GM15510 (cell line): ENCODE measurements around the gene UPF1.

Experiments
- POLR2A ChIP-seq: IDR thresholded peaks from 3 replicates; pipeline ENCODE4 v1.6.1; 2011; ENCODE audit warnings: borderline replicate concordance; ENCODE audit not compliant: insufficient read length; ENCODE audit errors: extremely low read depth

The UPF1 gene

DNA sequence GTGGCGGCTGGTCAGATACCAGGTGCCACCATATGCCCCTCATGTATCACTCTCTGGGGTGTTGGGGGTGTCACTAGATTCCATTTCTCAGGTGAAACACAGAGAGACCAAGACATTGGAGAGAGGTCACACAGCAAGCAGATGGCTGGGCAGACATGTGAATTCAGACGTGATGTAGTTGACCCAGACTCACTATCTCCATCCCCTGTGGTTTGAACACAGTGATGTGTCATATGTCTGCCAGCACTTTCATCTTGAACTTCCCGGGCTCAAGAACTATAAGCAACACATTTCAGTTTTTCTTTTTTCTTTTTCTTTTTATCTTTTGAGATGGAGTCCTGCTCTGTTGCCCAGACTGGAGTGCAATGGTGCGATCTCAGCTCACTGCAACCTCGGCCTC, 16.1 kb upstream of the UPF1 start:
- TF ChIP-seq POLR2A, result no peak

DNA sequence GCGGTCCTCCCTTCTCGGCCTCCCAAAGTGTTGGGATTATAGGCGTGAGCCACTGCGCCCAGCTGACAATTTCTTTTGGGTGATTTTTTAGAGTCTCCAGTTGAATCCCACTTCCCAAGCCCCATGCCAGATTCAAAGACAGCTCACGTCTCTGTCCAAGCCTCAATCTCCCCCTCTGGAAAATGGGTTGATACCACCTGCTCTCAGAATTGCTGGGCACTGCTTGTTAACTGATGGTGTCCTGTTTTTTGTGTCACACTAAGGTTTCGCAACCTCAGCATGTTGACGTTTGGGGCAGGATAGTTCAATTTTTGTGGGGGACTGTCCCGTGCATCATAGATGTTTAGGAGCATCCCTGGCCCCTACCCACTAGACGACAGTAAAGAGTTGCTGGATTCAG, 14.2 kb upstream of the UPF1 start:
- TF ChIP-seq POLR2A, result no peak

DNA sequence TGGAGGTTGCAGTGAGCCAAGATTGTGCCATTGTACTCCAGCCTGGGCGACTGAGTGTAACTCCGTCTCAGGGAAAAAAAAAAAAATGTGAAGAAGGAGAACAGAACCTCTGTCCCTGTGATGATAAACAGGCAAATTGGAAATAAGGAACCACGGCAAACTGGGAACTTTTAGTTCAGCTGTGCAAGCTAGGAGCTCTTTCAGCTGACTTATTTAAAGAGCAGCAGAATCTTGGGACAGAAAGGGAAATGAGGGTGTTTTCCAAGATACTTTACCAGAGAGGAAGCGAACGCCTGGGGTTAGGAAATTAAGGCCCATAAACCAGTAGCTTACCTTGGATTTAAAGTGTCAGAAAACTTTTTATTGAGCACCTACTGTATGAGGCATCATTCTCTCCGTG, 3.0 kb upstream of the UPF1 start:
- no peak for TF ChIP-seq POLR2A

DNA sequence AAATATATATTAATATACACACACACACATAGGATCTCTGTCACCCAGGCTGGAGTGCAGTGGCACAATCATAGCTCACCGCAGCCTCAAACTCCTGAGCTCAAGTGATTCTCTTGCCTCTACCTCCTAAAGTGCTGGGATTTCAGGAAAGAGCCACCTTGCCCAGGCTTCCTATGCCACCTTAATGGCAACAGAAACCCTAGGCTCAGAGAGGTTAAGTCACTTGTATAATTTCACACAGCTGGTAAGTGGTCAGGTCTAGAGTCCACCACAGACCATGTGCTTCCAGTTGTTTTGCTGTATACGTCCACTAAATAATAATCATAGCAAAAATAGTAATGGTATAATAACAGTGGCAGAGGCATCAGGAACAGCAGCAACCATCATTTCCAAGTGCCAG, 1.3 kb upstream of the UPF1 start:
- no peak for TF ChIP-seq POLR2A

DNA sequence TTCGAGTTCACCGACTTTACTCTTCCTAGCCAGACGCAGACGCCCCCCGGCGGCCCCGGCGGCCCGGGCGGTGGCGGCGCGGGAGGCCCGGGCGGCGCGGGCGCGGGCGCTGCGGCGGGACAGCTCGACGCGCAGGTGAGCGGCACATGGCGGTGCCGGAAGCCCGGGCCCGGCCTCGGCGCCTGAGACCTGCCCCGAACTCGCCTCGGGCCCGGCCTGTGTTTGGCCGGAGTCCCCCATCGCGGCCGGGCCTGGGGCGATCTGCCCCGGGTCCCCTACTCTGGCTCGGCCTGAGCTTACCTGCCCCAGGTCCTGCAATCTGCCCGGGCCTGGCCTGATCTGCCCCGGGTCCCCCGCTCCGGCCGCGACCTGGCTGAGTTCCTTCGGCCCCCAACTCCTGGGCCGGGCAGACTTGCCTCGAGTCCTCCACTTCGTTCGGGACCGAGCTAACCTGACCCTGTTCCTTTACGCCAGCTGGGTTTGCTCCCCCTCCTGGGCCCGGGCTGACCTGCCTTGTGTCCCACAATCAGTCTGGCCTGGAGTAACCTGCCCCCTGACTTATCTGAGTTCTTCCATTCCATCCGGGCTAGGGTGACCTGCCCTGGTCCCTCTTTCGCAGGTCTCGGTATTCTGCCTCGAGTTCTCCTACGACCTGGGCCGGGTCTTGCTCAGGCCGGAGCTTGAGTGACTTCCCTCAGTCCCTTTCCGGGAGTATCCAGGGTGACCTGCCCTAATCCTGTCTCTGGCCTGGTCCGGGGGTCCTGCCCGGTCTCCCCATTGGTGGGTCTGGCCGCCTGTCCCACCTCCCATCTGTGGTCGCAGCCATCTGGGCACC, 764 bp downstream of the UPF1 start:
- TF ChIP-seq POLR2A, result no peak

DNA sequence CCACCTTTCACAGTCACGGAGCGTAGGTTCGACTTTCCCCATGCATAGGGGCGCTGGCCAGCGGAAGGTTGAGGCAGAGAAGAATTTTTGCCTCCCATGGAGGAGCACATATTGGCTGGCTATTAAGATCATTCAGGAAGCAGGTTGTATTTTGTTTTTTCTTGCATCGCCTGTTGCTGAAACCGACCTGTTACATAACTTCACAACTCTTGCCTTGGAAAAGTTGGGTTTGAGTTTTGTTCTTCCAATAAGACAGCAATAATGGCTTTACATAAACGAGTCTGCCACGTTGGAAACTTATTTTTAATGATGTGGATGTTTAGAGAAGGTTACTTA, 1.4 kb downstream of the UPF1 start:
- no peak for TF ChIP-seq POLR2A

DNA sequence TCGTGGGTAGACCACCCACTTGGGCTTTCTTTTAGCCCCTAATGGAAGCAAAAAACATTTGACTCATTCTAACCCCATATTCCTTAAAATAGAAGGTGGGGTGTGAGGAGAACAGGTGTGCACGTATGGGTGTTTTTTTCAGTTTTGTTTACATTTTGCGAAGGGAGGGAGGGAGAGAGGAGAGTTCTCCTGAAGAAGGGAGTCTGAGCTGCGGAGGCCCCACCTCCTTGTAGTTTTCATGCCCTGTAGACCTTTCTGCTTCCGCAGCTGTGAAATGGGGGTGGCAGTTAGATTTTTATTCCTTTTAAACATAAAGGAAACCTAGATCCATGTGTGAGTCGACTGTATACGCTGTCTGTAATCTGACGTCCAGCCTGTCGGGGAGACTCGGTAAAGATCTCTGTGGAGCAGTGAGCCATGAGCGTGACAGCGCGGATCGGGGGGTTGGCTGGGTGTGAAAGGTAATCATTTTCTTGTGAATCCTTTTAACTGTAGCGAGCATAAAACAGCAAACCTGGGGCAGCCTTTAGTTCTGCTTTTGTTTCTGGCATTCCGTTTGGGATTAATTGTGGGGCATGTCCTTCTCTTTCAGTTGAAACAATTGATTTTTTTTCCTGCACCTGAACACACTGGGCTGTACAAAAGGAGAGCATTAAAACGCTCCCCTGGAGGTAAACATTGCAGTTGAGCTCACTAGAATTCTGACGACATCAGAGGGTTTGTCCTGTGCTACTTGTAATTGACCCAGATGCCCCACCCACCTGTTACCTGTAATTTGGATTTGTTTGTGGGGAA, 2.3 kb downstream of the UPF1 start:
- no peak for TF ChIP-seq POLR2A

DNA sequence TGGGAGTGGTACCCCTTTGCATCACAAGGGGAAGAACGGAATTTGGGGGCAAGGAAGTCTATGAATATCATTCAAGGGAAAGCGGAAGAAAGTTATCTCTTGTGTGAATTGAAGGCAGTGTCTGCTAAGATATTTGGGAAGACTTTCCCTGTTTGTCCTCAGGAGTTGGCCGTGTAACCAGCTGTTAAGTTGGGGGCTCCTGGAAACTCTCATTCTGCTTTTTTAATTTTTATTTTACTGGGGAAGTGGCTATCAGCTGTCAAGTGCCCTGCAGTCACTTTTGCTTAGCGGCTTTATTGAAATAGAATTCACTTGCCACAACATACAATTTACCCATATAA, 2.9 kb downstream of the UPF1 start:
- TF ChIP-seq POLR2A, result no peak

DNA sequence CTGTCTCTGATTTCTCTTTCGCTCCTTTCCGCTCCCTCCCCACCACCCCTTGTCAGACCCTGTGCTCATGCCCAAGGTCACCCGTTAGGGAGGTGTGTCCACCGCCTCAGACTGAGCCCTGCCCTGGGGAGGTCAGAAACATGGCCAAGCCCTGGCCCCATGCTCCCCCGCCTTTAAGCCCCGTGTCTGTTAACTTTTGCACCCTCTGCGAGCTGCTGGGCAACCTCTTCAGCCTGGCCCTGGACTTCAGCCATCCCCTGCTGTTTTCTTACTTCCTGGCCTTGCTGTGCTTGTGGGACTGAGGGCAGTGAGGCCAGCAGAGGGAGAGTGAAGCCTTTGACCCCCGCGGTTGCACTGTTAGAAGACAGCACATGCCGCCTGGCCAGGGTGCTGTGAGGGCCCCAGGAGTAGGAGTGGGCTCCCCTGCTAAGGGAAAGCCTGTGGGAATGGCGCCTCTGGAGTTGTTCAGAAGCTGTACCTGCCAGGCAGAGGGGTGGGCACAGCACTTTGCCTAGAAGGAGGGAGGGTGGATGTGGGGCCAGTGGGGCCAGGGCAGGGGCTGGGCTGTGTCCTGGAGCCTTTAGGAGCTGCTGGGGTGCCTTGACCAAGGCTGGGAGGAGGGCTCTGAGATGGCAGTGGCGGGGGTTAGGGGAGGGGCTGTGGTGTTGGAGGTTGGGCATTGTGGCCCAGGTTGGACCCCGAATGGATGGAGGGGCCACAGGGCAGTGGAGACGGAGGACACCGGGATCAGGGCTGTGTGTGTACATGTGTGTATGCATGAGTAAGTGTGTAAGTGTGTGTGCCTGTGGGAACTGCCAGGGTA, 7.9 kb downstream of the UPF1 start:
- TF ChIP-seq POLR2A, result no peak

DNA sequence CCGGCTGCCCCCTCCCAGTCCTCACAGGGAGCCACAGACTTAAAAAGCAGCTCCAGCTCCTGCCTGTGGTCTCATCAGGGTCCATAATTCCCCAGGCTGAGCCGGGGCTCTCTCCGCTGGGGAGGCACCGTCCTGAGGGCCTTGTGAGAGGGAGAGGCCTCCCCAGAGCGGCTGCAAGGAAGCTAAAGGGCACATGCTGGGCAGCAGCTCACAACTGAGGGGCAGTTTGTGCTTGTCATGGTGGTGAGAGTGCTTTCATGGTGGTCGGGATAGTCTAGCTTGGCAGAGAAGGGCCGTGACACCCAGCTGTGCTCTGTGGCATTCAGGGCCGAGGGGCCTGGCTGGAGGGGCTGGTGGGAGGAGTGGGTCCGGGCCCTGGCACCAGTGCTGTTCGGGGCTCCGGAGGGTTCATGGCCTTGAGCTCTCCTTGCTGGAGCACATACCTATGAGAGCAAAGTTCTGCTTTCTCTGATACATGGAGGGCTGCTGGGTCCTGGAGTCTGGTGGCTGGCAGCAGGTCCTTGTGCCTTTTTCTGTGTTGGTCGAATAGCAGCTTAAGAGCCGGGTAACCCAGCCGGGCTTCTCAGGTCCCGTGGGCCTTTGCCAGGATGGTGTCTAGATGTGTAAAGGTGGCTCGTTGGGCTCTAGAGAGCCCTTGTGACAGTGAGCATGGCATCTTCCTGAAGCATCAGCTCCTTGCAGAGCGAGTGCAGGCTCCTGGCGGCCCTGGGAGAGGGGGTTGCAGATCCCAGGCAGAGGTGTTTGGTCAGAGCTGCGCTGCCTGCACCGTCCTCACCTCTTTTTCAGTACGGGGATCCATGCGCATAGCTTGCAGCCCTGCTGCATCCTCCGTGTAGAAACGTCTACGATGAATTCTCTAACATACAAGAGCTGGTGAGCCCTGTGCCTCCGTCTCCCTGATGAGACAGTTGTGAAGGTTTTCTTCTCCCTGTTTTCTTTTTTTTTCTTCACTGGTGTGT, 8.8 kb downstream of the UPF1 start:
- no peak for TF ChIP-seq POLR2A

DNA sequence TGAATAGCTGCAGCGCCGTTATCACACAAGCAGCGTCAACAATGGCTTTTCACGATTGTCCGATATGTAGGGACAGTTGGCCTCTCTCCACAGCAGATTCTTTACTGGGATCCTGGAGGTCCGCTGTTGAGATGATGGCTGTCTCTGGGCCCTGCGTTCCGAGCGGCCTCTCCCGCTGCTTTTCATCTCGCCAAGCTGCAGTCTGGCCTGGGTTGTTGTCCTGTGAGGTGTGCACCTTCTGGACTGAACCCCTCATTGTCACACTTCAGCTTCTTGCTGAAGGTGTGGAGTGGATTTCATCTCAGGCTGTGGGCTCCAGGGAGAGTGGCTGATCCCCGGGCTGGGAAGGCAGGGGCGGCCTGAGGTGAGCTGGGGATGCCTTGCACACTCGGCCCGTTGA, 9.6 kb downstream of the UPF1 start:
- TF ChIP-seq POLR2A, result no peak

DNA sequence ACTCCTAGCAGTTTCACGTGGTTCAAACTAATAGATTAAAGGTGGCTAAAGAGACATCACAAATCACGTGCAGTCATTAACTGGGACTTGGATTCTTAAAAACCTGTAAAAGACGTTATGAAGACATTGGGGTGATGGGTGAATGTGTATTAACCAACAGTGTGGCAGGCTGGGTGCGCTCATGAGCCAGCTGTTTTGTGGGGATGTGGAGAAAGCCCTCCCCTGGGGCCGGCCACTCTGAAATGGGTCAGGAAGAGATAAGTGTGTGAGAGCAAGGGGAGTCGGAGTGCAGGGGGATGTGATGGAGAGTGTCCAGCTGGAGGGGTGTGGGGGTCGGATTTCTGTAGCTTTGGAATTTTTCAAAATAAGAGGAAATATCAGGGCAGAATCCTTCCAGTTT, 10.4 kb downstream of the UPF1 start:
- no peak for TF ChIP-seq POLR2A

DNA sequence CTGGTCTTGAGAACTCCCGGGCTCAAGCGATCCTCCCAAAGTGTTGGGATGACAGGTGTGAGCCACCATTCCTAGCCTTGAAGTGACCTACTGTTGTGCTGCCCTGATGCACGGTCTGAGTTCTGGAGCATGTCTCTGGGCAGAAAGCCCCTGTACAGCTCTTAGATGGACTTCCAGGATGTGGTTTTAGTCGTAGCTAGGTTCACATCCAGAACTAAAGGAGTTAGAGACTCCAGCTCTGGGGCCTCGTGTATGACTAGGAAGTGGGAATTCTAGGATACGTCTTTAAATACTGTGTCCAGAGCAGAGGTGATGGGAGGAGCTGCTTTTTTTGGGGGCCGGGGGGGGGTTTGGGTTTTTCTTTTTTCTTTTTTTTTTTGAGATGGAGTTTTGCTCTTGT, 12.2 kb downstream of the UPF1 start:
- TF ChIP-seq POLR2A, result no peak

DNA sequence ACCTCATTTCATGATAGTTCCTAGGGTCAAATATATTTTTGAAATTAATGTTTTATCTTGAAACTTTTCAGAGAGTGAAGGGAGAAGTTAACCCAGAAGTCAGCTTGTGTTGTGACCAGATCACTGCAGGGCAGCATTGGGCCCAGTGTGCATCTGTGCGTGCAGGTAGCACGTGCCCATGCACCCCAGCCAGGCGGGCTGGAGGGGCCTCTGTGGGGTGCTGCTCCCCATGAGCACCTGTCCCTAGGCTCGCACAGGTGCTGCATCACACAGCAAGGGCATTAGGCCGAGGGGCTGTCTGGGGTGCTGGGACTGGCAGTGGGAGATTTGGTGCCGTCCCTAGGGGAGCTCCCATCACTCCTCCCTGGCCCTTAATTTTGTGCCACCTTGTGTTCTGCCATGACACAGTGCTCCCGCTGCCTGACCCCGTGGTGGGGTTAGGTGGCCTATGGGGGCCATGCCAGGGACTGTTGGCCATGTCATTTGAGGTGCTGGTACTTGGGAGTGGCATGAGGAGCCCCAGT, 13.1 kb downstream of the UPF1 start:
- TF ChIP-seq POLR2A, result no peak

DNA sequence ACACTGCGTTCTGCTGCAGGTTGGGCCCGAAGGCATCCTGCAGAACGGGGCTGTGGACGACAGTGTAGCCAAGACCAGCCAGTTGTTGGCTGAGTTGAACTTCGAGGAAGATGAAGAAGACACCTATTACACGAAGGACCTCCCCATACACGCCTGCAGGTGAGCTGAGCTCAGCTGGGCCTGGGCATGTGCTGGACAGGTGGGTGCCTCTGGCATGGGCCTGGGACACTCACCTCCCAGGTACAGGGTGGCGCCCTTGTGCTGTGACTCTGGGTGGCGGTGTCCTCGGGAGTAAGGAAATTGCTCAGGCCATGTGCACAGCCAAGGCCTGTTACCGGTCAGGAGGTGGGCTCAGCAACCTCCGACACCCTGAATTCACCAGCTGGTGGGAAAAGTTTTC, 14.2 kb downstream of the UPF1 start:
- no peak for TF ChIP-seq POLR2A
